Muscle of leg (tissue), 11 donors: ENCODE results near the gene TTC5. TPM values are rescaled to one million over a fixed set of nuclear protein-coding genes. Genes with fewer than 3 reads are reported as not detected.
A peak's percentile ranks its signal among the peaks of the same experiment; 100 is the strongest.
"Not testable (repeated sequence)": the region's sequence is repeated elsewhere in the genome, so short reads cannot be mapped to it uniquely, and the experiment has no call there.

Source experiments
- DNase-seq: peaks from one replicate; pipeline ENCODE4 v3.0.0; 2013
- H3K27ac ChIP-seq: one replicate; pipeline ENCODE4 v1.5.1; 2013; ENCODE audit warnings: mild to moderate bottlenecking, low read length, control low read depth
- H3K27me3 ChIP-seq: one replicate; pipeline ENCODE4 v1.6.1; 2013; ENCODE audit warnings: low read length; ENCODE audit not compliant: control insufficient read depth, insufficient read depth
- H3K36me3 ChIP-seq: one replicate; pipeline ENCODE4 v1.6.1; 2013; ENCODE audit warnings: low read length; ENCODE audit not compliant: control insufficient read depth, insufficient read depth
- H3K4me1 ChIP-seq: one replicate; pipeline ENCODE4 v1.6.1; 2013; ENCODE audit warnings: low read length; ENCODE audit not compliant: control insufficient read depth, insufficient read depth
- H3K4me3 ChIP-seq: one replicate; pipeline ENCODE4 v1.5.1; 2013; ENCODE audit warnings: low read length, control low read depth
- H3K9me3 ChIP-seq: replicated peaks from 2 replicates; pipeline ENCODE4 v1.6.1; 2013; ENCODE audit warnings: low read depth, low read length; ENCODE audit not compliant: control insufficient read depth
- WGBS: methylation state at CpG from one replicate; pipeline ENCODE4 v1.1.5; 2013; ENCODE audit warnings: missing lambda C conversion rate; ENCODE audit not compliant: insufficient coverage; 5-methylcytosine and 5-hydroxymethylcytosine counted together
- polyA plus RNA-seq, 8 donors: library from polyadenylated mRNA; unstranded; fragments of 120-200 nt; gene quantifications; one replicate each; pipeline versions ENCODE4 v1.2.1 to v1.2.3, GENCODE V29; 2013; ENCODE audit warnings: inconsistent platforms in 1 of 8, low replicate concordance in 1 of 8; ENCODE audit not compliant: insufficient read length in 8 of 8, insufficient read depth in 1 of 8
- total RNA-seq: library from RNA; stranded (reverse); fragments of 120-200 nt; gene quantifications from one replicate; pipeline ENCODE4 v1.2.4, GENCODE V29; 2013

The TTC5 gene
- total and polyA plus RNA-seq, 9 donors: 9.6 to 16.0 (median 11.8) TPM

DNA sequence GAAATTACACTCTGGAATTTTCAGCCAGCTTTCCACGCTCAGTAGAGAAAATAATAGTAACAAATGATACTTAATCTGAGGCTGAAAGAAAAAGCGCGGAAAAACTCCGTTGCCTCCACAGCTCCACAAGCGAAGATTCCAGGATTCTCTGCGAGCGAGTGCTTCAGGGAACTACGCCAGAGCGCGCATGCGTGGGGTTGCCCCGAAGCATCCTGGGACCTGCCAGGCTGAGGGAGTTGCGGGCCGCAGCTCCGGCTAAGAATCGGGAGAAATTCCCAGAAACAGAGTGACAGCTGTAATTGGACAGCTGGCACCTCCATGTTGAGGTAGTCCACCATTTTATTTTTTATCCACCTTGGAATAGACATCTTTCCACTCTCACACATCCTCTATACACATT, 12.0 kb upstream of the TTC5 start:
- Histone ChIP-seq H3K9me3 (no peaks in the 10 kb centered on the region), H3K36me3 (peaks cover 35% of the 10 kb centered on the region), H3K4me3 (no peak overlapping the region), H3K27me3 (no peaks in the 10 kb centered on the region), H3K27ac (no peak overlapping the region), H3K4me1 (no peaks in the 10 kb centered on the region)
- no peak for DNase-seq
- WGBS: 97% methylated on average over 11 of the region's 16 CpGs

DNA sequence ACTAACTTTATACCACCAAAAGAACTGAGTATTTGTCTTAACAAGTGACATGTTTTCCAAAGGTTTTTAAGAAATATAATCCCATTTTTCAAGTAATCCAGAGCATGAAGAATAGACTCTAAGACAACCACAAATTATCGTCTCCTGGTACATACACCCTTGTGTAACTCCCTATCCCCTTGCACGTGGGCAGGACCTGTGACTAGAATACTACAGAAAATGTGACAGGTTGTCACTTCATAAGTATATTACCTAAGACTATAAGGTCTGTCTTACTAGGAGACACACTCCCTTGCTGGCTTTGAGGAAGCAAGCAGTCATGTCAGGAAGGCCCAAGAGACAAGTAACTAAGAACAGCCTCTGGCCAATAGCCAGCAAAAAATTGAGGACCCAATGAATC, 8.3 kb upstream of the TTC5 start:
- Histone ChIP-seq H3K27me3 (no peaks in the 10 kb centered on the region), H3K9me3 (no peaks in the 10 kb centered on the region), H3K4me1 (no peaks in the 10 kb centered on the region), H3K4me3 (no peak overlapping the region), H3K36me3 (peaks cover 32% of the 10 kb centered on the region), H3K27ac (no peak overlapping the region)
- no peak for DNase-seq
- WGBS: no CpG with 5 or more reads among the region's 2 CpGs

DNA sequence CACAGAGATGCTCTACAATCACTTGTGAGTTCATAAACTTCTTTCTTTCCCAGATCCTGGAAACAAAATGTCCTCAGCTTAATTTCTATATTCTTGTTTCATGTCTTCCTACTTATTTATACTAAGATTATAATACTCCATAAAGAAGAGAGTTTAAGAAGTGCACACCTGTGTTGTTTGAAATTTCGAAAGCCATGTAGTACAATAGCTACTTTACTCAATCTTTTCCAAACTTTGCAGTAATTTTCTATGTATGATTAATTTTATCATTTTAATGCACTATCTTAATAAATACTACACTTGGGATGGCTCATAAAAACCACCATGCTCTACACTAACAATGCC, 300 bp upstream of the TTC5 start:
- peaks cover 3% of the 10 kb centered on the region for H3K4me1 ChIP-seq
- WGBS: no CpG with 5 or more reads among the region's 1 CpG
- no peaks in the 10 kb centered on the region for H3K27me3 ChIP-seq
- no peak for DNase-seq
- H3K4me3 ChIP-seq: peak overlapping the region; percentile 89
- H3K36me3 ChIP-seq: peaks cover 7% of the 10 kb centered on the region
- H3K9me3 ChIP-seq: no peaks in the 10 kb centered on the region
- no peak overlapping the region for H3K27ac ChIP-seq

DNA sequence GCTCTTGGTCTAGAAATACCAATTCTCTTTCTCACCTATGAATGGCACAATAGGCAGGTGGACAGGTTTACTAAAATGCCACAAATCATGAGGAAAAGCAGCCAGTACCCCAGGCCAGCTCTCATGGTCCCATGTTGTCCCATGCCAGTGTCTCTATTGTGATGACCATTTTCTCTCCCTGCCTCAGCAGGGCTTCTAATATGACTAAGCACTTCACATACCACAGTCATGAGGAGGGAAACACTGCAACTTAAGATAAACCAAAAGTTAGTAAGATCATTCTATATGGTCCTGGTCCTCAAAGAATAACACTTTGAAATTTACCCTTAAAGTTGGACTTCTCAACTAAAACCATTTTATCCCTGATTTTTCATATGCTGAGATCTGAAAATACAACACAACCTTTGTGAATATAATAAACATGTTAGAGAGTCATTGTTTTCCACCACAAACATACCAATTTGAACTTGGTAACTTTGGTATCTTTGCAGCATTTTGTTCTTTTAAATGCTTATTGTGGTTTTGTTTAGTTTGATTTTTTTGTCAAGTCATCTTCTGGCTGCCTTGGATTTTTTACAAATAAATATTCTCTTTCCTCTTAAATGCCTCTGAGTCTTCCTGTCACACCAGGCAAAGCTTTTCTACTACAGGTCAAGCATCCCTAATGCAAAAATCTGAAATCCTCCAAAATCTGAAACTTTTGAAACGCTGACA, 3.6 kb downstream of the TTC5 start:
- Histone ChIP-seq H3K4me3 (no peak overlapping the region), H3K36me3 (peaks cover 25% of the 10 kb centered on the region), H3K27ac (no peak overlapping the region), H3K4me1 (peaks cover 3% of the 10 kb centered on the region), H3K27me3 (no peaks in the 10 kb centered on the region), H3K9me3 (no peaks in the 10 kb centered on the region)
- WGBS: no CpG with 5 or more reads among the region's 1 CpG
- no peak for DNase-seq

DNA sequence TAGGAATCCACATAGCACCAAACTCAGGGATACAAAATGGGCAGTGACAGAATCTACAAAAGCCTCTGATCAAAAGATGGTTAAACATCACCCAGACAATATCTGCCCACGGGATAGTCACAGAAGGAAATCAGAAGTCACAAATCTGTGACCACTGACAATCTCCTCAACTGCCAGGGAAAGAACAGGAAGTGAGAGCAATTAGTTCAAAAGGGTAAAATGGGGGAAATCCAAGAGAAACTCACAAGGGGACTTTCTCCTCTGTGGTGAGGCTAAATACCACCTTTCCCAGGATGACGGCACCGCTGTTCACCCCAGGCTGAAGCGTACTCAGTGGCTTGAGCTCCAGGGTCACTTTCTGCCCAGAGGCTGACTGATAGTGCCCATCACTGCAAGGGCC, 10.7 kb downstream of the TTC5 start:
- Histone ChIP-seq H3K9me3 (no peaks in the 10 kb centered on the region), H3K4me3 (no peak overlapping the region), H3K36me3 (peaks cover 45% of the 10 kb centered on the region), H3K27ac (no peak overlapping the region), H3K4me1 (no peaks in the 10 kb centered on the region), H3K27me3 (no peaks in the 10 kb centered on the region)
- 81% methylated on average over 3 of the region's 4 CpGs for WGBS
- DNase-seq: no peak

DNA sequence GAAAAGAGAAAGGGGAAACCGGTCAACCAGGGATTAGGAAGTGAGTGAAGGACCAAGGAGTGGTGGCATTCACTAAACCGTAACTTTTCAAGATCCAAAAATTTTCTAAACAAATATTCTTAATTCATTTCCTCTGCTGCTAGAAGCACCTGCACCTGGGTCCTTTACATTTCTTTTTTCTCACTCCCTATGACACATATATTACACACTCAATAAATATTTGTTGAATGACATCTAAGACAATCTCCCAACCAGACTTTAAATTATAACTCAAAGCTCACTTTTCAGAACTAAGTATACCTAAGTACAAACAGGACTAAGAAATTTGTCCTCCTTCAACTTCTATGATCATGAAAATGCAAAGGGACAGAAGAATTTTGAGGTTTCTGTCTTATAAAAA, 11.1 kb downstream of the TTC5 start:
- DNase-seq: no peak
- Histone ChIP-seq H3K27me3 (no peaks in the 10 kb centered on the region), H3K36me3 (peaks cover 46% of the 10 kb centered on the region), H3K9me3 (no peaks in the 10 kb centered on the region), H3K4me1 (no peaks in the 10 kb centered on the region), H3K27ac (no peak overlapping the region), H3K4me3 (no peak overlapping the region)
- no CpG with 5 or more reads among the region's 2 CpGs for WGBS

DNA sequence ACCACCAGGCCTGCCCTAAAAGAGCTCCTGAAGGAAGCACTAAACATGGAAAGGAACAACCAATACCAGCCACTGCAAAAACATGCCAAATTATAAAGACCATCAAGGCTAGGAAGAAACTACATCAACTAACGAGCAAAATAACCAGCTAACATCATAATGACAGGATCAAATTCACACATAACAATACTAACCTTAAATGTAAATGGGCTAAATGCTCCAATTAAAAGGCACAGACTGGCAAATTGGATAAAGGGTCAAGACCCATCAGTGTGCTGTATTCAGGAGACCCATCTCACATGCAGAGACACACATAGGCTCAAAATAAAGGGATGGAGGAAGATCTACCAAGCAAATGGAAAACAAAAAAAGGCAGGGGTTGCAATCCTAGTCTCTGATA, 23.8 kb downstream of the TTC5 start:
- H3K27ac ChIP-seq, H3K4me1 ChIP-seq, H3K27me3 ChIP-seq, H3K36me3 ChIP-seq, DNase-seq, H3K9me3 ChIP-seq, H3K4me3 ChIP-seq: not testable (repeated sequence)
- WGBS: no CpG with 5 or more reads among the region's 1 CpG

DNA sequence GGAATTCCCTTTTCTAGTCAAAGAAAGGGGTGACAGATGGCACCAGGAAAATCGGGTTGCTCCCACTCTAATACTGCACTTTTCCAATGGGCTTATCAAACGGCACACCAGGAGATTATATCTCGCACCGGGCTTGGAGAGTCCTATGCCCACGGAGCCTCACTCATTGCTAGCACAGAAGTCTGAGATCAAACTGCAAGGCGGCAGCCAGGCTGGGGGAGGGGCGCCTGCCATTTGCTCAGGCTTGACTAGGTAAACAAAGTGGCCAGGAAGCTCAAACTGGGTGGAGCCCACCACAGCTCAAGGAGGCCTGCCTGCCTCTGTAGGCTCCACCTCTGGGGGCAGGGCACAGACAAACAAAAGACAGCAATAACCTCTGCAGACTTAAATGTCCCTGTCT, 25.5 kb downstream of the TTC5 start:
- H3K4me1 ChIP-seq, H3K9me3 ChIP-seq, H3K36me3 ChIP-seq, H3K27ac ChIP-seq, DNase-seq, H3K27me3 ChIP-seq, H3K4me3 ChIP-seq: not testable (repeated sequence)
- 96% methylated on average over 4 of the region's 7 CpGs for whole genome bisulfite sequencing

DNA sequence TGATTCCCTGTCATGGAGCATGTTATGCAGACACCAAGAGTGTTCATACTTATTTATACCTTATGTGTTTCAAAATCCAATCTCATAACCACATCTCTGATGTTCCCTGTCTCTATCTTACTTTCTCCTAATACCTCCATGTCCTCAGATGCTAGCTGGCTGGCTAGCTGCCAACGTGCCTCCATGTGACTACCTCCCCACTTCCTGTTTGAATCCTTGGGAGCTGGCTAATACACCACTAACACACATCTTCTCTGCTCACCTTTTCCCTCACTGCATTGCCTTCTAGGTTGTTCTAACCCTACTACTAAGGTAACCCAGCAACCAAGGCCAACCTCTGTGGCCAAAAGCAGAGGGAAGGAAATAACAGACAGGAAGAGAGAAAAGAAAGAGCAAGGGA, 27.3 kb downstream of the TTC5 start:
- H3K27ac ChIP-seq: no peak overlapping the region
- peaks cover 6% of the 10 kb centered on the region for H3K9me3 ChIP-seq
- H3K36me3 ChIP-seq: no peaks in the 10 kb centered on the region
- DNase-seq: peak; percentile 2
- H3K4me1 ChIP-seq: no peaks in the 10 kb centered on the region
- H3K4me3 ChIP-seq: no peak overlapping the region
- no peaks in the 10 kb centered on the region for H3K27me3 ChIP-seq
- WGBS: 57% methylated on average over 1 of the region's 1 CpG

DNA sequence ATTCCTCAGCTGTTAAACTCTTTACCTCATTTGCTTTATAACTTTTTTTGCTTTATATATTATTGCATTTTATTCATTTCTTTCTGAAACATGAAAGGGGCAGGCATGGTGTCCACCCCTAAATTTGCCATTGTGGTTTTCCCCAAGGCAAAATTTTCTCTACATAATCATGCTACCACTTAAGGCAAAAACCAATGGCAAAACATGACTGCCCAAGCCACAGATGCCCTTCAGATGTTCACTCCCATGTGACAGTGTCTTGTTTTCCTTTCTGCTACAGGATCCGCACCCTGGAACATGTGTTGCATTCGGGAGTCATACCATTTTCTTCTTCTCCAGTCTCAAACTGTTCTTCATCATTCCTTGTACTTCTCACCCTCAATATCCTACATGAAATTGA, 28.3 kb downstream of the TTC5 start:
- H3K9me3 ChIP-seq: peaks cover 10% of the 10 kb centered on the region
- H3K36me3 ChIP-seq: no peaks in the 10 kb centered on the region
- no peak overlapping the region for H3K27ac ChIP-seq
- DNase-seq: no peak
- no peak overlapping the region for H3K4me3 ChIP-seq
- H3K4me1 ChIP-seq: no peaks in the 10 kb centered on the region
- H3K27me3 ChIP-seq: no peaks in the 10 kb centered on the region
- WGBS: 91% methylated on average over 2 of the region's 2 CpGs

DNA sequence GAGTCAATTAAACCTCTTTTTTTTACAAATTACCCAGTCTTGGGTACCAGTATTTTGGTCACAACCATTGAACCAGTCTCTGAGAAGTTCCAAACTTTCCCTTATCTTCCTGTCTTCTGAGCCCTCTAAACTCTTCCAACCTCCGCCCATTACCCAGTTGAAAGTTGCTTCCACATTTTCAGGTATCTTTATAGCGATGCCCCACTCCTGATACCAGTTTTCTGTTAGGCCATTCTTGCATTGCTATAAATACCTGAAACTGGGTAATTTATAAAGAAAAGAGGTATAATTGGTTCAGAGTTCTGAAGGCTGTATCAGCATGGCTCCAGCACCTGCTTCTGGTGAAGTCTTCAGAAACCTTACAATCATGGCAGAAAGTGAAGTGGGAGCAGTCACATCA, 31.7 kb downstream of the TTC5 start:
- DNase-seq: no peak

More for the DNA sequence above, 31.7 kb downstream of the TTC5 start:
- Histone ChIP-seq H3K9me3 (peaks cover 16% of the 10 kb centered on the region), H3K36me3 (no peaks in the 10 kb centered on the region), H3K27me3 (no peaks in the 10 kb centered on the region), H3K27ac (no peak overlapping the region), H3K4me3 (no peak overlapping the region), H3K4me1 (no peaks in the 10 kb centered on the region)
- no CpG with 5 or more reads among the region's 2 CpGs for WGBS
